HG02759 (cell line): ENCODE data around the gene RPS6KC1.
"Not testable (repeated sequence)": the region's sequence is repeated elsewhere in the genome, so short reads cannot be mapped to it uniquely, and the experiment has no call there.

Experiments used
- ATAC-seq: cut with Tn5 transposase; IDR thresholded peaks from one replicate; pipeline ENCODE4 v1.9.1; 2021; ENCODE audit warnings: mild to moderate bottlenecking, moderate library complexity; ENCODE audit not compliant: unreplicated experiment

The RPS6KC1 gene

GRCh38 chr1:213138391-213138790 is 87.3 kb downstream of the RPS6KC1 start:
- ATAC-seq = no peak

GRCh38 chr1:213138892-213139291 is 87.9 kb downstream of the RPS6KC1 start:
- ATAC-seq = no peak

DNA sequence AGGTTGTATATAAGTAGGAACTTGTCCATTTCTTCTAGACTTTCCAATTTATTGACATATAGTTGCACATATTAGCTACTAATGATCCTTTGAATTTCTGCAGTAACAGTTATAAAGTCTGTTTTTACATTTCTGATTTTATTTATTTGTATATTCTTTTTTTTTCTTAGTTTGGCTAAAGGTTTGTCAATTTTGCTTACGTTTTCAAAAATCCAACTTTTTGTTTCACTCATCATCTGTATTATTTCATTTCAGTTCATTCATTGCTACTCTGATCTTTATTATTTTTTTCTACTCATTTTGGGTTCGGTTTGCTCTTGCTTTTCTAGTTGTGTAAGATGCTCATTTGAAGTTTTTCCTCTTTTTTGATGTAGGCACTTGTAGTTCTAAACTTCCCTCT is 97.9 kb downstream of the RPS6KC1 start:
- no peak for ATAC-seq

DNA sequence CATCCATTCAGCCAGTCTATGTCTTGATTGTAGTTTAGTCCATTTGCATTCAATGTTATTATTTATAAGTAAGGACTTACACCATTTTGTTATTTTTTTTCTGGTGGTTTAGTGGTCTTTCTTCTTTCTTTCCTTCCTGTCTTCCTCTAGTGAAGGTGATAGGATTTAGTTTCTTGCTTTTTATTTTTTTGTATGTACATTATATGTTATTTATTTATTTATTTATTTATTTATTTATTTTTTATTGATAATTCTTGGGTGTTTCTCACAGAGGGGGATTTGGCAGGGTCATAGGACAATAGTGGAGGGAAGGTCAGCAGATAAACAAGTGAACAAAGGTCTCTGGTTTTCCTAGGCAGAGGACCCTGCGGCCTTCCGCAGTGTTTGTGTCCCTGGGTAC is 99.0 kb downstream of the RPS6KC1 start:
- ATAC-seq = not testable (repeated sequence)

- ATAC-seq = no peak
Observed at GRCh38 chr1:213154056-213154685, 103.1 kb downstream of the RPS6KC1 start.

GRCh38 chr1:213159376-213159775 is 108.3 kb downstream of the RPS6KC1 start:
- no peak for ATAC-seq

GRCh38 chr1:213160442-213160841 is 109.4 kb downstream of the RPS6KC1 start:
- ATAC-seq = not testable (repeated sequence)

DNA sequence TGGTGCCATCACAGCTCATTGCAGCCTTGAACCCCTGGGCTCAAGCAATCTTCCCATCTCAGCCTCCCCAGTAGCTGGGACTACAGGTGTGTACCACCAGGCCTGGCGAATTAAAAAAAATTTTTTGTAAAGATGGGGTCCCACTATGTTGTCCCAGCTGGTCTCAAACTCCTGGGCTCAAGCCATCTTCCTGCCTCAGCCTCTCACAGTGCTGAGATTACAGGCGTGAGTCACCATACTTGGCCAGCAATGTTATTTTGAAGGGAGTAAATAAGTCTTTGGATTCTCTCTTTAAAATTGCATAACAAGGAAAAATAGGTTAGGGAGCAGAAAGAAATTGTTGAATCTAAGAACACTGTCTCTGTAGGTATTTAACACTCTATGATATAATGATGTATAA is 111.3 kb downstream of the RPS6KC1 start:
- no peak for ATAC-seq

DNA sequence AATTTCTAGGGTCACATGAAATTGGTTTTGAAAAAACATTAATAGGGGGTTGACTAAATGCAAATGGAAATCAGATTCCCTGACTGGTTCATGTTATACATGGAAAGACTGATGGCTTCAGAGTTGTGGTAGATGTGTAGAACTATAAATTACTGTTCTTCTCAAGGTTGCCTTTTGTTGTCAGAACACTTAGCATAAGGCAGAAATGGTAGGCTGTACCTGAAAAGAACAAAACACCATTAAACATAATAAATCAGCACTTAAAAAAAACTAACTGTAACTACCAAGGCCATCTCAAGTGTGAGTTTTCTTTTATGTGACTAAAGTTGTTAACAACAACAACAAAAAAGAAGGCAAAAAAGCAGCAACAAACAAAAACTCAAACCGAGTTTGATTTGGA is 111.8 kb downstream of the RPS6KC1 start:
- no peak for ATAC-seq

- no peak for ATAC-seq
Observed at GRCh38 chr1:213163278-213163711, 112.3 kb downstream of the RPS6KC1 start.

GRCh38 chr1:213164561-213164960 is 113.5 kb downstream of the RPS6KC1 start:
- ATAC-seq = no peak

- ATAC-seq = no peak
Observed at GRCh38 chr1:213166852-213167251, 115.8 kb downstream of the RPS6KC1 start.

GRCh38 chr1:213171711-213172110 is 120.7 kb downstream of the RPS6KC1 start:
- no peak for ATAC-seq

DNA sequence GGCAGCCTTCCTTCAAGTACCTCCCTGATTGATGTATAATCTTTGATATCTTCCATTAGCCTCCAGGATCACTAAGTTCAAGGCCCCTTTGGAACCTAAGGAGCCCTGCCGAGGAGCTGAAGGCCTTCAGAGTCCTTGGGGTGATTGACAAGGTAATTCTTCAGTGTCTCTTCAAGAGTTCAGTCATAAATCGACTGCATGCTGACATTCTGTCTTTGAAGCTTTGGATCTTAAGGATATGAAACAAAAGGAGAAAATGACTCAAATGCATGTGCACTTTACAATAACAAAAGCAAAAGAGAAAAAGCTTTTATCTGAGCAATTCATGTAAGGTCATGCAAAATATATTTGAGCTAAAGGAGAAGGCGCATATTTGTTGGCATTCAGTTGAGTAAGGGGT is 125.3 kb downstream of the RPS6KC1 start:
- ATAC-seq = no peak

DNA sequence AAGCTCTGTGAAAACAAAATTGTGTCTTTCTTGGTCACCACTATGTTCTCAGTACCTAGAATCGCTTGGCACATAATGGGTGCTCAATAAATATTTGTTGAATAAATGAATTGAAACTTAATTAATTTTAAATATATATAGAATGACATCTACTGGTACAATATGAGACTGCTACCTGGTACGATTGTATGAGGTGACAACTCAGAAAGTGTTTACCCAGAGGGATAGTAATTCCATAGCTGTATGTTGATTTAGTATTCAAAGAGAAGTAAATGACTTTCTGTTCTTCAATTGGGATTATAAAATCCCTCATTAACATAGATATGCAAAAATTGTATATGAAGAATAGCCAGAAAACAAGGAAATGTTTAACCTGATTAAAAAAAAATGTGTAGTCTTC is 128.7 kb downstream of the RPS6KC1 start:
- ATAC-seq = no peak

DNA sequence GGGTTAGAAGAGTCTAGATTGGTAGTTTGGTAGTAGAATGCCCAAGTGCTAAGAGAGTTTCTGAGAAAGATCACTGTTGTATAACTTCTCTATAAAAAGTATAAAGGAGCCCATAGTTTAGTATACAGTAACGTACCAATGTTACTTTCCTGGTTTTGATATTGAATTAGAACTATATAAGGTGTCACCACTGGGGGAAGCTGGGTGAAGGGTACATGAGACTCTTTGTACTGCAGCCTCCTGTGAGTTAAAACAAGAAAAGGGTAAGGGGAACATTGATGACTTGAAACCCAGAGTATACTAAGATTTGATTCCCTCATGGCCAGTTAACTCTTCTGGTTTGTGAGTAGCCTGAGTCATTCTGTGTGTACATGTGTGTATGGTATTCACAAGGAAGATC is 129.8 kb downstream of the RPS6KC1 start:
- no peak for ATAC-seq

GRCh38 chr1:213183036-213183672 is 132.1 kb downstream of the RPS6KC1 start:
- no peak for ATAC-seq

- ATAC-seq = no peak
Observed at GRCh38 chr1:213186168-213186567, 135.1 kb downstream of the RPS6KC1 start.

- ATAC-seq = no peak
Observed at GRCh38 chr1:213192026-213192425, 141.0 kb downstream of the RPS6KC1 start.

DNA sequence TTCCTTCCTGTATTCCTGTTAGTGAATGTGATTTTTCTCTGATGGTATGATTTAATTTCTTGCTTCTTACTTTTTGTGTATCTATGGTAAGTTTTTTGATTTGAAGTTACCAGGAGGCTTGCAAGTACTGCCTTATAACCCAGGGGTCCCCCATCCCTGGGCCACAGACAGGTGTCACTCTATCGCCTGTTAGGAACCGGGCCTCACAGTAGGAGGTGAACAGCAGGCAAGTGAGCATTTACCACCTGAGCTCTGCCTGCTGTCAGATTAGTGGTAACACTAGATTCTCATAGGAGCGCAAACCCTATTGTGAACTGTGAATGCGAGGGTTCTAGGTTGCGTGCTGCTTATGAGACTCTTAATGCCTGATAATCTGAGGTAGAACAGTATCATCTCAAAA is 143.3 kb downstream of the RPS6KC1 start:
- ATAC-seq = no peak

- ATAC-seq = no peak
Observed at GRCh38 chr1:213194855-213195254, 143.8 kb downstream of the RPS6KC1 start.

- not testable (repeated sequence) for ATAC-seq
Observed at GRCh38 chr1:213196328-213197054, 145.4 kb downstream of the RPS6KC1 start.
